ENCODE data around the gene ACTL9.

ACTL9 gene

GRCh38 chr19:8682472-8682871 is 16.1 kb downstream of the ACTL9 start:
- TF ChIP-seq CTCF (IDR thresholded peaks at IDR 0.05): no peak
- Mint-ChIP-seq H3K36me3 (ENCODE audit: low read depth) (peaks cover 4% of the 10 kb centered on the region), H3K4me1 (no peaks in the 10 kb centered on the region), H3K4me3 (no peak overlapping the region), H3K9me3 (peaks cover 38% of the 10 kb centered on the region), H3K27me3 (ENCODE audit: low read depth, poor library complexity) (peaks cover 10% of the 10 kb centered on the region), H3K27ac (no peak overlapping the region)
- no peak for DNase-seq

- no peak for DNase-seq
- Mint-ChIP-seq H3K27ac (no peak overlapping the region), H3K4me3 (no peak overlapping the region), H3K27me3 (ENCODE audit: low read depth, poor library complexity) (peaks cover 8% of the 10 kb centered on the region), H3K9me3 (peaks cover 41% of the 10 kb centered on the region), H3K36me3 (ENCODE audit: low read depth) (peaks cover 4% of the 10 kb centered on the region), H3K4me1 (no peaks in the 10 kb centered on the region)
- TF ChIP-seq CTCF (IDR thresholded peaks at IDR 0.05): no peak
Observed at GRCh38 chr19:8681345-8682029, 17.1 kb downstream of the ACTL9 start.

GRCh38 chr19:8680676-8681344 is 17.8 kb downstream of the ACTL9 start:
- Mint-ChIP-seq H3K4me1 (no peaks in the 10 kb centered on the region), H3K27me3 (ENCODE audit: low read depth, poor library complexity) (peaks cover 6% of the 10 kb centered on the region), H3K36me3 (ENCODE audit: low read depth) (peaks cover 4% of the 10 kb centered on the region), H3K27ac (no peak overlapping the region), H3K4me3 (no peak overlapping the region), H3K9me3 (peaks cover 43% of the 10 kb centered on the region)
- DNase-seq: no peak
- no peak for TF ChIP-seq CTCF (IDR thresholded peaks at IDR 0.05)

- Mint-ChIP-seq H3K27me3 (ENCODE audit: low read depth, poor library complexity) (peaks cover 9% of the 10 kb centered on the region), H3K4me1 (no peaks in the 10 kb centered on the region), H3K4me3 (no peak overlapping the region), H3K36me3 (ENCODE audit: low read depth) (peaks cover 4% of the 10 kb centered on the region), H3K27ac (no peak overlapping the region), H3K9me3 (peaks cover 37% of the 10 kb centered on the region)
- no peak for DNase-seq
- no peak for TF ChIP-seq CTCF (IDR thresholded peaks at IDR 0.05)
Observed at GRCh38 chr19:8678244-8678807, 20.3 kb downstream of the ACTL9 start.

GRCh38 chr19:8675066-8675465 is 23.5 kb downstream of the ACTL9 start:
- Mint-ChIP-seq H3K4me3 (no peak overlapping the region), H3K27ac (no peak overlapping the region), H3K27me3 (ENCODE audit: low read depth, poor library complexity) (peaks cover 21% of the 10 kb centered on the region), H3K36me3 (ENCODE audit: low read depth) (peaks cover 4% of the 10 kb centered on the region), H3K9me3 (peaks cover 22% of the 10 kb centered on the region), H3K4me1 (no peaks in the 10 kb centered on the region)
- TF ChIP-seq CTCF (IDR thresholded peaks at IDR 0.05): no peak
- DNase-seq: no peak
